Suprapubic skin (tissue), 4 donors: ENCODE data around the gene UTY. TPM values are rescaled to one million over a fixed set of nuclear protein-coding genes. Genes with fewer than 3 reads are reported as not detected.

ENCODE experiments used
- DNase-seq, 2 donors: peaks; one replicate each; pipeline ENCODE4 v3.0.0-alpha.2; 2019; ENCODE audit warnings: low spot score in 2 of 2
- H3K27ac ChIP-seq: fragments of 200-600 bp; sonication (generic); one replicate; pipeline ENCODE4 v1.5.1; 2019
- H3K27me3 ChIP-seq: fragments of 200-600 bp; sonication (generic); one replicate; pipeline ENCODE4 v1.5.1; 2019
- H3K36me3 ChIP-seq: fragments of 200-600 bp; sonication (generic); one replicate; pipeline ENCODE4 v1.5.1; 2019
- H3K4me1 ChIP-seq: fragments of 200-600 bp; sonication (generic); one replicate; pipeline ENCODE4 v1.5.1; 2019
- H3K4me3 ChIP-seq: fragments of 200-600 bp; sonication (generic); one replicate; pipeline ENCODE4 v1.5.1; 2019; ENCODE audit warnings: mild to moderate bottlenecking
- H3K9me3 ChIP-seq: fragments of 200-600 bp; sonication (generic); one replicate; pipeline ENCODE4 v1.5.1; 2019
- EP300 ChIP-seq: sonication (generic); formaldehyde crosslinking; IDR thresholded peaks from one replicate; pipeline ENCODE4 v1.6.1; 2017; ENCODE audit warnings: antibody characterized with exemption
- POLR2A ChIP-seq, 2 donors: fragments of 450-650 bp; IDR thresholded peaks; one replicate each; pipeline ENCODE4 v1.6.1; 2017; ENCODE audit warnings: antibody characterized with exemption in 2 of 2, mild to moderate bottlenecking in 2 of 2, moderate library complexity in 2 of 2
- POLR2AphosphoS5 ChIP-seq, 3 donors: sonication (generic); formaldehyde crosslinking; IDR thresholded peaks; one replicate each; pipeline ENCODE4 v1.6.1; 2017; ENCODE audit warnings: antibody characterized with exemption in 3 of 3
- WGBS: methylation state at CpG from one replicate; pipeline ENCODE4 v1.1.5; 2018; 5-methylcytosine and 5-hydroxymethylcytosine counted together
- total RNA-seq, 4 donors: library from RNA; depleted of rRNA; stranded (reverse); fragments of >200 nt; gene quantifications; one replicate each; pipeline ENCODE4 v1.1.0, GENCODE V29; 2016
- TF ChIP-seq, protein P1 (sequence below), 2 donors: fragments of 200-600 bp in 1 of 2; fragments of 450-650 bp in 1 of 2; sonication (generic) in 1 of 2; IDR thresholded peaks; one replicate each; pipeline ENCODE4 v1.5.1; 2016 to 2019; ENCODE audit warnings: antibody characterized with exemption in 2 of 2, mild to moderate bottlenecking in 1 of 2, moderate library complexity in 1 of 2

UTY gene
- total RNA-seq, 4 donors from 2014 or later: 0.11 to 40.0 (median 17.5) TPM

DNA sequence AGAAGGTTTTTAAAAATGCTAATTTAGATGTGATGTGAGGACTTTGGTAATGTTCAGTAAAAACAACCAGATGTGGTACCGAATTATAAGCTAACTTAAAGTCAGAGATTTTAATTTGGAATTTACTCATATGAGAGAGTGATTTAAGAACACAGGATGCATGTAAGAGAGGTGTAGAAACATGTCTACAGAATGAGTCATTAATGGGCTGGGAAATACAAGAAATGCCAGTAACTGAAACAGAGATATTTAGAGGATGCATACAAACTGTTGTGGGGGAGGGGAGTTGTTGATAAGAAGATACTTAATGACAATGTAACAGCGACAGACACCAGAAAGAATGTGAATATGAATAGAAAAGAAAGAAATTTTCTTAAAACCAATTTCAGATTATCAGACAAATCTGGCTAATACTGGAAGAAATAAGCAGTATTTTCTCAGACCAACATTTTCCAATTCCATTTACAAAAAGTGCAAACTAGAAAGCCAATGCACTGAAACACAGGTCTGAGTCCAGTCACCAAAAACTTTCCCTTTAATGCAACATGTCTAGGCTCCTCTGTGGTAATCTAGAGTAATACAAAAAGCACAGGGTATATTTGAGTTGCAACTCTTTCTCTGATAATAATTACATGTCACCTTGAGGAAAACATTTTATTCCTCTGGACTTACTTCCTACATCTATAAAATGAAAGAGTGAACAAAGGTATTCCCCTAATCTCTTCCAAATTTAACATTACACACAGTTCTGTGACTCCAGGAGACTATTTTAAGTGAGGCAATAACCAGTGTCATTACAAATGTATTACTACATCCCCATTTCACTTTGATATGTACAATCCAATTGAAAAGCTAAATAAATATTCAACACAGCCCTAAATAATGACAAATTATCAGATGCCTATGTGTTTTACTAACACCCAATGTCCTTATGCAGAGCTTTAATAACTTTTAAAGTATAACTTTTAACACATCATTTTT lies 117.9 kb downstream of the UTY start:
- Histone ChIP-seq H3K27me3 (no peaks in the 10 kb centered on the region), H3K4me3 (no peak overlapping the region), H3K27ac (no peak overlapping the region), H3K36me3 (peaks cover 8% of the 10 kb centered on the region), H3K4me1 (peaks cover 3% of the 10 kb centered on the region), H3K9me3 (no peaks in the 10 kb centered on the region)
- DNase-seq: no peak
- no CpG with 5 or more reads among the region's 2 CpGs for WGBS
- no peak for TF ChIP-seq EP300
- TF ChIP-seq POLR2AphosphoS5 (IDR thresholded peaks at IDR 0.05): no peak
- TF ChIP-seq, protein P1, sequence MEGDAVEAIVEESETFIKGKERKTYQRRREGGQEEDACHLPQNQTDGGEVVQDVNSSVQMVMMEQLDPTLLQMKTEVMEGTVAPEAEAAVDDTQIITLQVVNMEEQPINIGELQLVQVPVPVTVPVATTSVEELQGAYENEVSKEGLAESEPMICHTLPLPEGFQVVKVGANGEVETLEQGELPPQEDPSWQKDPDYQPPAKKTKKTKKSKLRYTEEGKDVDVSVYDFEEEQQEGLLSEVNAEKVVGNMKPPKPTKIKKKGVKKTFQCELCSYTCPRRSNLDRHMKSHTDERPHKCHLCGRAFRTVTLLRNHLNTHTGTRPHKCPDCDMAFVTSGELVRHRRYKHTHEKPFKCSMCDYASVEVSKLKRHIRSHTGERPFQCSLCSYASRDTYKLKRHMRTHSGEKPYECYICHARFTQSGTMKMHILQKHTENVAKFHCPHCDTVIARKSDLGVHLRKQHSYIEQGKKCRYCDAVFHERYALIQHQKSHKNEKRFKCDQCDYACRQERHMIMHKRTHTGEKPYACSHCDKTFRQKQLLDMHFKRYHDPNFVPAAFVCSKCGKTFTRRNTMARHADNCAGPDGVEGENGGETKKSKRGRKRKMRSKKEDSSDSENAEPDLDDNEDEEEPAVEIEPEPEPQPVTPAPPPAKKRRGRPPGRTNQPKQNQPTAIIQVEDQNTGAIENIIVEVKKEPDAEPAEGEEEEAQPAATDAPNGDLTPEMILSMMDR (IDR thresholded peaks at IDR 0.05): no peak
- no peak for TF ChIP-seq POLR2A (IDR thresholded peaks at IDR 0.05)

DNA sequence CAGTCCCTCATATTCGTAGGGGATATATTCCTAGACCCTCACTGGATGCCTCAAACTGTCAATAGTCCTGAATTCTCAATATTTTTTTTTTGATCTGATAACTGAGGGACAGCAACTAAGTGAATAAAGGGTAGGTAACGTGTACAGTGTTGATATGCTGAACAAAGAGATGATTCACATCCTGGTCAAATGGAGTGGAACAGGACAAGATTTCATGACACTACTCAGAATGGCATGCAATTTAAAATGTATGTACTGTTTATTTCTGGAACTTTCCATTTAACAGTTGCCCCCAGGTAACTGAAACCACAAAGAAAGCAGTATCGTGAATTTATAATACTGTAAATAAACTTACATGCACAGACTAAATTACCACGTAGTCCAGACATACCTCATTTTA lies 128.4 kb downstream of the UTY start:
- no CpG with 5 or more reads among the region's 4 CpGs for WGBS
- H3K36me3 ChIP-seq: peaks cover 26% of the 10 kb centered on the region
- TF ChIP-seq POLR2A (IDR thresholded peaks at IDR 0.05) (no peak), POLR2AphosphoS5 (IDR thresholded peaks at IDR 0.05) (no peak), EP300 (no peak)
- TF ChIP-seq, protein P1 (IDR thresholded peaks at IDR 0.05): no peak

GRCh38 chrY:13347106-13347505 lies 132.7 kb downstream of the UTY start:
- no peak for TF ChIP-seq POLR2A (IDR thresholded peaks at IDR 0.05)
- TF ChIP-seq POLR2AphosphoS5 (IDR thresholded peaks at IDR 0.05): no peak
- TF ChIP-seq, protein P1 (IDR thresholded peaks at IDR 0.05): no peak
- no peak for TF ChIP-seq EP300
- H3K27ac ChIP-seq: no peak overlapping the region
- no peaks in the 10 kb centered on the region for H3K27me3 ChIP-seq
- no peak overlapping the region for H3K4me3 ChIP-seq
- no peak for DNase-seq
- WGBS: no CpG with 5 or more reads among the region's 5 CpGs
- H3K4me1 ChIP-seq: no peaks in the 10 kb centered on the region
- H3K36me3 ChIP-seq: peaks cover 2% of the 10 kb centered on the region
- no peaks in the 10 kb centered on the region for H3K9me3 ChIP-seq

More for the DNA sequence above, 128.4 kb downstream of the UTY start:
- Histone ChIP-seq H3K4me3 (no peak overlapping the region), H3K9me3 (no peaks in the 10 kb centered on the region), H3K27me3 (no peaks in the 10 kb centered on the region), H3K27ac (no peak overlapping the region), H3K4me1 (no peaks in the 10 kb centered on the region)
- DNase-seq: no peak

- Histone ChIP-seq H3K27ac (no peak overlapping the region), H3K4me1 (no peaks in the 10 kb centered on the region), H3K27me3 (no peaks in the 10 kb centered on the region), H3K9me3 (no peaks in the 10 kb centered on the region), H3K36me3 (no peaks in the 10 kb centered on the region), H3K4me3 (no peak overlapping the region)
- no CpG with 5 or more reads among the region's 3 CpGs for WGBS
- TF ChIP-seq, protein P1 (IDR thresholded peaks at IDR 0.05): no peak
- TF ChIP-seq POLR2AphosphoS5 (IDR thresholded peaks at IDR 0.05) (no peak), POLR2A (IDR thresholded peaks at IDR 0.05) (no peak), EP300 (no peak)
- DNase-seq: no peak
Measured at GRCh38 chrY:13345549-13345948, 134.3 kb downstream of the UTY start.

- Histone ChIP-seq H3K9me3 (no peaks in the 10 kb centered on the region), H3K27ac (no peak overlapping the region), H3K4me3 (no peak overlapping the region), H3K27me3 (no peaks in the 10 kb centered on the region), H3K36me3 (no peaks in the 10 kb centered on the region), H3K4me1 (no peaks in the 10 kb centered on the region)
- WGBS: no CpG with 5 or more reads among the region's 8 CpGs
- TF ChIP-seq POLR2AphosphoS5 (IDR thresholded peaks at IDR 0.05): no peak
- TF ChIP-seq, protein P1 (IDR thresholded peaks at IDR 0.05): peak in 1 of 2 donors; percentile 25
- no peak for DNase-seq
Measured at GRCh38 chrY:13343307-13343946, 136.4 kb downstream of the UTY start.
